Caco-2 (cell line): ENCODE data around the gene TM9SF3. TPM values are rescaled to one million over a fixed set of nuclear protein-coding genes. Genes with fewer than 3 reads are reported as not detected.
A peak's percentile ranks its signal among the peaks of the same experiment; 100 is the strongest.

Experiments
- BruUV-seq: library from RNA; stranded (reverse); fragments of 400-500 nt; replicated peaks from 2 replicates; lab custom pipeline; 2021; lab: Mats Ljungman, UMichigan
- CTCF ChIA-PET: fragments of 300-600 bp; sonication (Branson Sonifier 250); formaldehyde crosslinking; loops from one replicate; lab custom pipeline; 2022; ENCODE audit warnings: antibody characterized with exemption; lab: Charles Lee
- POLR2A ChIA-PET: fragments of 300-600 bp; sonication (Branson Sonifier 250); formaldehyde crosslinking; loops from one replicate; lab custom pipeline; 2022; ENCODE audit warnings: antibody characterized with exemption; lab: Charles Lee
- DNase-seq, 2 experiments: peaks; one replicate each; pipeline versions ENCODE4 v3.0.0 to v3.0.0-alpha.2; 2020 to 2022
- H3K27me3 ChIP-seq: replicated peaks from 2 replicates; pipeline ENCODE4 v1.6.0; 2011; ENCODE audit warnings: low read length; ENCODE audit not compliant: control insufficient read depth, insufficient read depth
- H3K36me3 ChIP-seq: 2 replicates; pipeline ENCODE4 v1.5.1; 2011; ENCODE audit warnings: low read length; ENCODE audit not compliant: control insufficient read depth, insufficient read depth
- H3K4me1 ChIP-seq: fragments of 250-450 bp; sonication (Bioruptor Pico); 2 replicates; pipeline ENCODE4 v1.5.1; 2020; ENCODE audit warnings: mild to moderate bottlenecking
- H3K4me3 ChIP-seq: 2 replicates; pipeline ENCODE4 v1.5.1; 2011; ENCODE audit warnings: low read depth, mild to moderate bottlenecking, control low read depth, low read length
- H3K9me3 ChIP-seq: fragments of 250-450 bp; sonication (Bioruptor Pico); 2 replicates; pipeline ENCODE4 v1.5.1; 2020; ENCODE audit warnings: mild to moderate bottlenecking, moderate library complexity
- H3K27ac Mint-ChIP-seq: one replicate; pipeline ENCODE4 v1.8.0; 2022; ENCODE audit warnings: mixed read lengths; ENCODE audit not compliant: unreplicated experiment
- H3K27me3 Mint-ChIP-seq: one replicate; pipeline ENCODE4 v1.8.0; 2022; ENCODE audit warnings: mixed read lengths; ENCODE audit not compliant: insufficient read depth, unreplicated experiment
- H3K36me3 Mint-ChIP-seq: one replicate; pipeline ENCODE4 v1.8.0; 2022; ENCODE audit warnings: mild to moderate bottlenecking, mixed read lengths; ENCODE audit not compliant: insufficient read depth, unreplicated experiment
- H3K4me1 Mint-ChIP-seq: one replicate; pipeline ENCODE4 v1.8.0; 2022; ENCODE audit warnings: low read depth, mixed read lengths; ENCODE audit not compliant: unreplicated experiment
- H3K4me3 Mint-ChIP-seq: one replicate; pipeline ENCODE4 v1.8.0; 2022; ENCODE audit warnings: mild to moderate bottlenecking, moderate library complexity, mixed read lengths; ENCODE audit not compliant: unreplicated experiment
- H3K9me3 Mint-ChIP-seq: one replicate; pipeline ENCODE4 v1.8.0; 2022; ENCODE audit warnings: mixed read lengths; ENCODE audit not compliant: unreplicated experiment
- intact Hi-C: fragments of 100-400 bp; cut with micrococcal nuclease; formaldehyde crosslinking; loops from one replicate; pipeline ENCODE4 v1.10.0; 2022; ENCODE audit not compliant: unreplicated experiment
- total RNA-seq: library from RNA; stranded (reverse); gene quantifications from 2 replicates; pipeline ENCODE4 v1.2.3, GENCODE V29; 2022
- TF ChIP-seq, protein P1 (sequence below), 2 experiments: fragments of 200-600 bp in 1 of 2; IDR thresholded peaks; 1 replicate in 1 of 2; 2 replicates in 1 of 2; pipeline versions ENCODE4 v1.5.1 to v1.8.0; 2011 to 2022; ENCODE audit warnings: antibody characterized with exemption in 1 of 2, control low read depth in 1 of 2, inconsistent platforms in 1 of 2, low read depth in 1 of 2, low read length in 1 of 2, mild to moderate bottlenecking in 1 of 2, moderate library complexity in 1 of 2; ENCODE audit not compliant: insufficient read depth in 1 of 2, severe bottlenecking in 1 of 2, unreplicated experiment in 1 of 2

The TM9SF3 gene
- total RNA-seq, 1 experiment from 2014 or later = 176 TPM

DNA sequence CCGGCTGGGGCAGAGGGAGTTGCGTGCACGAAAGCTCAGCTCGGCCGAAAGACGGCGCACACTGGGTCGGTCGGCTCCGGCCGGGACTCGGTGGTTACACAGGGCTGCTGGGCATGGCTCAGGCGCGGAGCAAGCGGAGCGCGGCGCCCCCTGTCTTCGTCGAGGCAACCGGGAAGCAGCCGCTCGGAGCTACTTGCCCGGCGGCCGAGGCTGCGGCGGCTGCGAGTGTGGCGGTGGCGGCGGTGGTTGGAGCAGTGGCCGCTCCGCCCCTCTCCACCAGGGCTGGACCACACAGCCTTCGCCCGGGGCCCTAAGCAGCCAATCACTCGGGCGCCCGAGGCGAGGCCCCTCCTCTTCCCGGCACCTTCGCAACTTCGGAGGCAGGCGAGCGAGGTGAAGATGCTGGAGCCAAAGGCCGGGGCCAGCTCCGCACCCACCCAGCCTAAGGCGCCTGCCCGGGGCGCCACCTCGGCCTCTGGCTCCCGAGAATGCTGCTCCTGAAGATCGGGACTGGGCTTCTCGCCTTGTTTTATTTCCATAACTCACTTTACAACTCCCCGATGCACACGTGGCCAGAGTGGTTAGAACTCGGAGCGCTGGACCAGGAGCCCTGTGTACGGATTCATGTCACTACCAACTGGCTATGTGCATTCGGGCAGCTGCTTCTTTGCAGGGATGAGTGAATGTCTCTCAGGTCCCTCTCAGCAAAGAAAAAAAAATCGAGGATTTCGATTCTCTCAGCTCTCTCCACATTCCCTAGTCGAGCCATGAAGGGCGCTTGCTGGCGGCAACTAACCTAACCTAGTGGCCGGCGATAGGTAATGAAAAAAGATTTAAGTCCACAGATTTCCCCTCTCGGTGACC is 72.9 kb downstream of the TM9SF3 start, which contains the start of gene TLL2:
TSS of gene TLL2 (minus strand) at position 229 of the 864 bp plus-strand sequence. CDS start 241 bp downstream, outside the sequence.
- Mint-ChIP-seq H3K27ac (no peak within 1 kb of the TSS), H3K9me3 (no peaks in the 10 kb centered on the region), H3K27me3 (peaks cover 4% of the 10 kb centered on the region), H3K4me1 (no peaks in the 10 kb centered on the region), H3K4me3 (peak within 1 kb of the TSS; percentile 82), H3K36me3 (peaks cover 25% of the 10 kb centered on the region)
- Histone ChIP-seq H3K4me3 (peak within 1 kb of the TSS; percentile 71), H3K4me1 (peaks cover 3% of the 10 kb centered on the region; the same call in 1 of the 2 replicates), H3K9me3 (no peaks in the 10 kb centered on the region), H3K27me3 (no peaks in the 10 kb centered on the region; the same call in 1 of the 2 replicates), H3K36me3 (no peaks in the 10 kb centered on the region)
- peak; percentile 94 to 96 for DNase-seq
- intact Hi-C loops = no loop called here
- BruUV-seq = no TSS peak
- CTCF ChIA-PET = interaction anchor here (0.5 to 2.7 kb wide), 23 partner anchors 10 to 911 kb away, joined by 3 to 20 read pairs (median 4); partner anchors contain the start of gene TM9SF3
- TF ChIP-seq, protein P1, sequence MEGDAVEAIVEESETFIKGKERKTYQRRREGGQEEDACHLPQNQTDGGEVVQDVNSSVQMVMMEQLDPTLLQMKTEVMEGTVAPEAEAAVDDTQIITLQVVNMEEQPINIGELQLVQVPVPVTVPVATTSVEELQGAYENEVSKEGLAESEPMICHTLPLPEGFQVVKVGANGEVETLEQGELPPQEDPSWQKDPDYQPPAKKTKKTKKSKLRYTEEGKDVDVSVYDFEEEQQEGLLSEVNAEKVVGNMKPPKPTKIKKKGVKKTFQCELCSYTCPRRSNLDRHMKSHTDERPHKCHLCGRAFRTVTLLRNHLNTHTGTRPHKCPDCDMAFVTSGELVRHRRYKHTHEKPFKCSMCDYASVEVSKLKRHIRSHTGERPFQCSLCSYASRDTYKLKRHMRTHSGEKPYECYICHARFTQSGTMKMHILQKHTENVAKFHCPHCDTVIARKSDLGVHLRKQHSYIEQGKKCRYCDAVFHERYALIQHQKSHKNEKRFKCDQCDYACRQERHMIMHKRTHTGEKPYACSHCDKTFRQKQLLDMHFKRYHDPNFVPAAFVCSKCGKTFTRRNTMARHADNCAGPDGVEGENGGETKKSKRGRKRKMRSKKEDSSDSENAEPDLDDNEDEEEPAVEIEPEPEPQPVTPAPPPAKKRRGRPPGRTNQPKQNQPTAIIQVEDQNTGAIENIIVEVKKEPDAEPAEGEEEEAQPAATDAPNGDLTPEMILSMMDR (IDR thresholded peaks at IDR 0.05; ENCODE audit: insufficient read depth in 1 of 2, low read depth in 1 of 2, low read length in 1 of 2, severe bottlenecking in 1 of 2, unreplicated experiment in 1 of 2) = peak; percentile 41 to 58
- POLR2A ChIA-PET = interaction anchor here (0.6 kb wide), 1 partner anchor 323 kb away, joined by 5 read pairs; no protein-coding TSS in a partner anchor

DNA sequence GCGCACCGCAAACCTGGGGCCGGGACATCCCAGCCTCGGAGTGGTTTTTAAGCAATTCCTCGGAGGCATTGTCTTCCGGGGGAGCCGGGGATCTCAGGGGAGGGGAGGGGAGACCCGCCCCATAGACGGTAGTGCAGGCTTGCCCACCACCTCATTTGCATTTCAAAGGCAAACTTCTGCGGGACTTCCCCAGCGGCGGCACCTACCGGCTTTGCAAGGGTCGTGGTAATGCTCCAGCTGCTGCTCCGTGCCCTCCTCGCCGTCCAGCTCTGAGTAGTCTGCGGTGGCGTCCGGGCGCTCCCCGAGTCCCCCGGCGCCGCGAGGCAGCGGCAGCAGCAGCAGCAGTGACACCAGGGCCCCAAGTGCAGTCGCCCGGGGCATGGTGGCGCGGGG is 73.5 kb downstream of the TM9SF3 start:
- DNase-seq = no peak
- H3K36me3 ChIP-seq = no peaks in the 10 kb centered on the region
- H3K27me3 Mint-ChIP-seq = peaks cover 4% of the 10 kb centered on the region
- H3K36me3 Mint-ChIP-seq = peaks cover 25% of the 10 kb centered on the region
- no peaks in the 10 kb centered on the region for H3K4me1 Mint-ChIP-seq
- CTCF ChIA-PET = interaction anchor here (0.5 to 2.7 kb wide), 19 partner anchors 10 to 912 kb away, joined by 3 to 20 read pairs (median 4); partner anchors contain the start of gene TM9SF3
- intact Hi-C loops = no loop called here
- H3K4me1 ChIP-seq = peaks cover 3% of the 10 kb centered on the region; the same call in 1 of the 2 replicates
- H3K27ac Mint-ChIP-seq = no peak overlapping the region
- TF ChIP-seq, protein P1 (IDR thresholded peaks at IDR 0.05; ENCODE audit: insufficient read depth in 1 of 2, low read depth in 1 of 2, low read length in 1 of 2, severe bottlenecking in 1 of 2, unreplicated experiment in 1 of 2) = no peak
- H3K4me3 ChIP-seq = peak overlapping the region; percentile 71
- no peaks in the 10 kb centered on the region for H3K9me3 Mint-ChIP-seq
- no peaks in the 10 kb centered on the region; the same call in 1 of the 2 replicates for H3K27me3 ChIP-seq
- H3K4me3 Mint-ChIP-seq = peak overlapping the region; percentile 82
- no TSS peak for BruUV-seq
- POLR2A ChIA-PET = no interaction called here
- no peaks in the 10 kb centered on the region for H3K9me3 ChIP-seq
